Tongue (tissue), 2 donors: Measurements from ENCODE around the gene CACNA1E. TPM values are rescaled to one million over a fixed set of nuclear protein-coding genes. Genes with fewer than 3 reads are reported as not detected.
A peak's percentile ranks its signal among the peaks of the same experiment; 100 is the strongest.

Experiments
- DNase-seq: peaks from one replicate; pipeline ENCODE4 v3.0.0-alpha.2; 2015
- total RNA-seq: library from RNA; depleted of rRNA; stranded (reverse); fragments of >200 nt; gene quantifications from one replicate; pipeline ENCODE4 v1.2.3, GENCODE V29; 2014

The CACNA1E gene
- total RNA-seq, 1 donor from 2014 or later: 0.41 TPM

DNA sequence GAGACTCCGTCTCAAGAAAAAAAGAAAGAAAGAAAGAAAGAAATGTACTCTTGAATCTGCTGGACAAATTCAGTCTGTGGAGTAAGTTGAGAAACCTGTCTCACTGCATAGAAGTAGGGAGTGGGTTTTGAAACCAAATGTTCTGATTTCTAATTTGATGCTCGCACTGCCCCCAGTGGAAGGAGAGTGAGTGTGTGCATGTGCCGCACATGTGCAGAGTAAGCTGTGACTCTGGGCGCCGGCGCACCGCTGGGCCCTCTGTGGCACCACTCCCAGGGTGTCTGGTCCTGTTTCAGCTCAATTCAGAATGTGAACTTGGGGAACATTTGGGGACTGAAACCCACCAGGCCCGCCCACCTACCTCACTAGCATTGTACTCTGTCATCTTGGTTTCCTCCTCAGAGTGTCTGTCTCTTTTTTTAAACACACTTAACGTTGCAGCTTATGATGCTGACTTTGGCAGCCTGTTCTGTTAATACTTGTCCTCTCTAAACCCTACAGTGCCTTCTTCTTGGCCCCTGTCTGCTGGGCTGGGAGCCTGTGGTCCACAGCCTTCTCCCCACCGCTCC lies 104.6 kb downstream of the CACNA1E start:
- DNase-seq: peak; percentile 3

DNA sequence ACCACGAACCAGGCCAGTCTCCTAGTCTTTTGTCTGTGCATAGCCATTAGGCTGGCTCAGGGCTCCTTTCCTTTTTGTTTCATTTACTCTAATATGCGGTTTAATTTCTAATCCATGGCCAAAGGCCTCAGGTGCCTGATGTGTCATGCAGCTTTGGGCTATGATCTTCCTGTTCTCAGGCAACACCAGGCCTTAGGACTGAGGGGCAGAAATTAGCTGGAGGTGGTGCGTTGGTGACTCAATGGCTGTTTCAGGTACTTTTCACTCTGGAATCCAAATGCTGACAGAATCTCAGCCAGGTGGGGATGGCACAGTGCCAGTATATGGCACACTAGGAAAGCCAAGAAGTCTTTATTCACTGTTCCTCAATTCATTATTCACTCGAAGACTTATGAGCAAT lies 105.3 kb downstream of the CACNA1E start:
- DNase-seq: no peak

DNA sequence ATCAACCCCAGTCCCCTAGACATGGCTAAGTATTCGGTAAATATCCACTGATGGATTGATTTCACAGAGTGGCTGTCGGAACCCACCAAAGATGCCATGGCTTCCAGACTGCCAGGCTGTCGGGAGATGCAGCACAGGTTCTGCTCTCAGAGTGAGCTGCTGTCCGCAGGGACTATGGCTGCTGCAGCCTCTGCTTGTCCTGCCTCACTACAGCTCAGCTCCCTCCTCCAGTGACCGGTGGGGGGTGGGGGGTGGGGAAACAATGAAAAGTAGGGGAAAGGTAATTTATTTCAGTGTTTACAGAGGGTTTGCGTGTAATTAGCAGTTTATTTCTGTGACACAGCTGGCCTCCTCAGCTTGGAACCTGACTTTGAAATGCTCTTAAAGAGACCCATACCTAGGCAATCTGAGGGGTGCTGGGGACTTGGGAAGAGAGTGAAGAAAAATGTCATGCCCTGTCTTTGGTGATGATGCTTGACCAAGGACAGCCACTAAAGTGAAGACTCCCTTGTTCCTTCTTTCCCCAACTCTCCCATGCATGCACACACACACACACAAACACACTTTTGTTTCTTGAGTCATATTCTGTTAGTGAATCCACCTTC lies 109.0 kb downstream of the CACNA1E start:
- DNase-seq: no peak

DNA sequence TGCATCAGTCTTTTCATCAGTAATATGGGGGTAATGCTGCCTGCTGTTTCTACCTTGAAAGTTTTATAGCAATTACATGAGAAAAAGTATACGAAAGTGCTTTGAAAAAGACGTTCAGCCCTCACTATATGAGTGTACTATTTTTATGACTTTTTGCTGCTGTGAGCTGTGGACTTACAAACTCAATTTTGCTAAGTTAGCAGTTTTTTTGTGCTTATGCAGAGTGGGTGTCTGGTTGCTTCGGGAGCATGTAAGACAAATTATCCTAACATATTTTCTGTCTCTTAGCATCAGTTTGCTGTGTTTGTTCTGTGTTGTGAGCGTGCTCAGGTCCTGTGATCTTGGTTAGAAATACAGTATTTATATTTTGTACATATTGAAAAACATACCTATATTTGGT lies 109.7 kb downstream of the CACNA1E start:
- DNase-seq: no peak

DNA sequence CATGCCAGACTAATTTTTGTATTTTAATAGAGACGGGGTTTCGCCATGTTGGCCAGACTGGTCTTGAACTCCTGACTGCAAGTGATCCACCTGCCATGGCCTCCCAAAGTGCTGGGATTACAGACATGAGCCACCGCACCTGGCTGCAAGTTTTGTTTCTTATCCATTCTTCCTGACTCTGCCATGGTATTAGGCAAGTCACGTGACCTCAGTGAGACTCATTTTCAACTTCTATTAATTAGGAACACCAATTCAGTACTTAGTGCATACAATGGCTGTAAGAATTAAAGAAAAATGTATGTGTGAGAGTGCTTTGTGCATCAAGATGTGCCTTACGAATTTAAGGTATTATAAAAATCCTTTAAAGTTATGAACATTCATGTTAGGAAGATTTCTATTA lies 111.2 kb downstream of the CACNA1E start:
- no peak for DNase-seq

DNA sequence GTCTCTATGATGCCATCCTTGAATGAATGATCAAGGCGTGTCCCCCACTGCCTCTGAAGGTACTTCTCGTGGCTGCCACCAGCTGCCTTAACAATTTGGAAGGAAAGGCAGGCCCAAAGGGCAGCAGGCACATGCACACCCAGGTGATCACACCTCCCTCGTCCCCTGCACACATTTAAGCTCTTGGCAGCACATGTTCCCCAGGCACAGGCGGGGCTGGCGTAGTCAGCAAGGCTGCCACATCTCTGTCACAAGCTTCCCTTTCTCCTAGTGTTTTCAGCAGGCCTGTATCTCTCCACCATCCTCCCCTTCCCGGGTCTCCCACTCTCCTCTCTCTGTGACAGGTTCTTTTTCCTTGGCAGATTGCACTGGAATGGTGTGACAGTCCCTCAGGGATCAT lies 111.9 kb downstream of the CACNA1E start:
- no peak for DNase-seq

DNA sequence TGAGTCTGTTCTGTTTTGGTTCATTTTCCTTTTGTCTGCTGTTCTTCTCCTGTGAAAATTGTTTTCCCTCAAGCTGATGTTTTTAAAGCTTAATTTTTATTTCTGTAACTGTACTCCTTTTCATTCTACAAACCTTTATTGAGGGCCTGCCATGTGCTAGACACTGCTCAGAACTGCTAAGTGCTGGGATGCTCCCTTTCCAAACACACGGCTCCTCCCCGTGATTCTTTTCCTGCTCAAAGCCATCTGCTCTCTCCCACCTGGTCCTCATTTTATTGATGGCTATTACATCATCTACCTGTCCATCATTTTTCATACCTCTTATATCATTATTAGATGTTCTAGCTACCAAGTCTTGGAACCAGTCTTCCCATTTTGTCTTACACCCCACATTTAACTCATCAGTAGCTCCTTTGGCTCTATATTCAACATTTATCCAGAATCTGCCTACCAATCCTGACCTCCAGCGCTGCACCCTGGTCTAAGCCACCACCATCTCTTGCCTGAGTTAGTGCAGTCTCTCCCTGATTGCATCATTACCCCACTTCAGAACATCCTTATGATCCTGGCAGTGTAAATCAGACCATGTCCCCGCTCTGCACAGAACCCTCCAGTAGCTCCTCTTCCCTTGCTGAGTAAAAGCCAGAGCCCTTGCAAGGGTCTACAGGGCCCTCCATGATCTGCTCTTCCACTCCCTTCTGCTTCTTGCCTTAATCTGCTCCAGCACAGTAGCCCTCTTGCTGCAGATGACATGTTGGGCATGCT lies 118.1 kb downstream of the CACNA1E start:
- no peak for DNase-seq

DNA sequence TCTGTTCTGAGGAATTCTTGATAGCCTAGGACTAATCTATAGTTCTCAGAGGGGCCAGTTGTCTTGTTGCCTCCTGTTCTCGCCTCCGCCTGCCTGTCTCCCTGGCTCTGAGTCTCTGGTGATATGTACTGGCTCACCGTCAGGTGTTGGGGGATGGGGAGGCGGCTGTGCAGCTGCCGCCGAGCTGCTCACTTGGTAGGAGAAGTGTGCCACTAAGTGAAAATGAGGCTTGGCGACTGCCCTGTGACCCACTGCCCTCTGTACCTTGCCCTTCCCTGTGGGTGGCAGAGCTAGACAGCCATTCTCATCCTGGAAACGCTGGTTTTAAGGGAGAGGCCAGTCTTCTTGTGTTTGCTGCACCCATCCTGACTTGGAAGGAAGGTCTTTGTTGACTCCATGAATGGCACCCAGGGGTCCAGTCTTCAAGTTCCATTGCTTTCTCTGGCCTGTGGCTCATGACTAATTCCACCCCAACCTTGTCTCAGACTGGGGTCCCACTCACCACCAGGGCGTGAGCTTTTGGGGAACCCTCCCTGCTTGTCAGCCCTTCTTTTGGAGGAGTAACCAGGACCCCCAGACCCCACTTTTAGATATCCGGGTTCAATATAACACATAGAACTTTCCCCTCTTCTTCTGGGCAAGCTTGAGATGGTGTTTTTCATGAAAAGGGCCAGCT lies 120.6 kb downstream of the CACNA1E start:
- peak; percentile 2 for DNase-seq

DNA sequence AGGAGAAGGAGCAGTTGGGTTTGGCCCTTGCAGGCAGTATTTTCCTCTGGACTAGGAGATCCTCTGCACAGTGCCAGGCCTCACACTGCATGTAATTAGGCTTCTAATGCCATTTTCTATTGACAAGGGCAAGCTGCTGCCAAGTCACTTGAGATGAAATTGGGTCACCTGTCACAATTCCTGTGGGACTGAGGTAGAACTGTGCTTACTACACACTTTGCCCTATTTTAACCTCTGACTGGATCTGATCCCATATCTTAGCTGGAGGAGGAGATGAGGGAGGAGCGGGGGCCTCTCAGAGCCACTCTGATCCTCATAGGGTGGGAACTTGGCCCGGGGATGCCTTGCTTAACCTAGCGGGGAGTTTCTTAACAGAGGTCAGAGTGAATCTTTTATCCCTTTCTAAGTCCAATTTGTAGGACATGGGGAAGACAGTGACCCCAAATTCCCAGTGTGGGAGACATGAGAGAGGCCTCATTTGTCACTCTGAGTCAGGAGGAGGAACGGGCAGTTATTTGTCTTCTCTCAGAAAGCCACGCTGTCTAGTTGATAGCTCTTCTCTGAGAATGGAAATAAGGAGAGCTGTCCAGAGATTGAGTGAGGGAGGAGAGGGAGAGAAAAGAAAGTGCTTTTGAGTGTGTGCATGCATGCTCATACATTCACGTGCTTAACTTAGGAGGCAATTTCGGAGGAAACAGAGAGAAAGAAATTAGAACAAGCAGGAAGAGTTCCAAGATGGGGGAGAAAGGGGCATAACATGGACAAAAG lies 121.3 kb downstream of the CACNA1E start:
- no peak for DNase-seq

DNA sequence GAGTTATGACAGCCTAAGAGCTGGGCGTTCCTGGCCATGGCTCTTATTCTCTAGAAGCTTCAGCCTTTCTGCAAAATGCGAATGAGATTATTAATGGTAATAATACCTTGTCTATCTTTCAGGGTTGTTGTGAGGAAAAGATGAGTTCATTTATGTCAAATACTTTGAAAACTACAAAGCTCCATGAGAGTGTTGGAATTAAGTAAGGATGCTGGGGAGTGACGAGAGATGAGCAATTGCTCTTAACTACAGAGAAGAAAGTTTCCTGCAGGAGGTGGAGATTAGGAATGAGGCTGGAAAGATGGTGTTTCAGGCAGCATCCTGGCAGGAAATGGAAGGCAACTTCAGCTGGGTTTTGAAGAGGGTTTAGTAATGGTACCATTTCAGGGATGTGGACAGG lies 124.2 kb downstream of the CACNA1E start:
- no peak for DNase-seq

DNA sequence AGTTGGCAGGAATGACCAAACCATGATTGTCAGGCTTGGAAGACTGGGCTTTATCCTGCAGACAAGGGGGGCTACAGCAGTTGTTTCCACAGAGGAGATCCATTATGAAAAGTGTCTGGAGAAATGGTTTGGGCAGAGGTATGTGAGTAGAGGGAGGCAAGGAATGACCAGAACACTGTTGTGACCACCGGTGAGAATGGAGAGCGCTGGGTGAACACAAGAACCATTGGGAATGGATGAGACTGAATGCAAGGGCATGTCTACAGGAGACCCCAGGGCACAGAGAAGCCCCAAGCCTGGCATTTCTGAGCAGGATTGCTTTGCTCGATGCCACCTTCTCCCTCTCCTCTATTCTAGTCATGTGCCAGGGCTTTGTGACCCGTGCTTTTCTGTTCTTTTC lies 125.1 kb downstream of the CACNA1E start:
- DNase-seq: no peak

DNA sequence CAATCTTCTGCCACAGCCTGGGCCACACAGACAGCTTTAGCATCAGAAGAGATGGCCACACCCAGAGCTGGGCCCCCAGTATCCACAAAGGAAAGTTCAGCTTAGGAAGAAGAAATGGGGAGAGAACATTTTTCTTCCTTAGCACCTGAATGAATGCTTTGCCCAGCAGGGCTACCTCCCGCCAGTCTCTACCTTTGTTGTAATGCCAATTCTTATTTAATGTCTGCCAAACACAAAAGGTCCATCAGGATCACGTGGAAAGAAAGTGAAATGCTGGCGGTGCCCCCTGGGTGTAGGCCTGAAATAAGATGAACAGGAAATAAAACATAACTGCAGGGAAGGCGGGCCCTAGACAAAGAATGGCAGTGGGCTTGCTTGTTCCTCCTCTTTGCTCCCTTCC lies 125.6 kb downstream of the CACNA1E start:
- no peak for DNase-seq

DNA sequence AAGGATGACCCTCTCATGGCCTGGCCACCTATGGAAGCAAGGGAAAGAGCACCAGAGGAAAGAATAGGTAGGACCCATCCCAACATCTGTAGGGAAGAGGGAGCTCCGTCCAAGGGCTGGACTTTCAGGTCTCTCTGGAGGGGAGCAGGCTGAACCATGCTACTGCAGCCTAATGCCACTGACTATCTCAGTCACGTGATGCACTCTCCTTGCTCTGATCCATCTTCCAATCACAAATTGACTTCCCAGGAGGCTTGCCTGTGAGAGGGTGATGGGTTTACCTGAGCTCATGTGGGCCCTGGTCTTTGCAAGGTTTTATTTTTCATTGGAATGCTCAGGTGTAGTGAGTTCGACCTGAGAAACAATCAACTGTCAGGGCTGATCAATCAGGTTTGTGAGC lies 128.8 kb downstream of the CACNA1E start:
- no peak for DNase-seq

DNA sequence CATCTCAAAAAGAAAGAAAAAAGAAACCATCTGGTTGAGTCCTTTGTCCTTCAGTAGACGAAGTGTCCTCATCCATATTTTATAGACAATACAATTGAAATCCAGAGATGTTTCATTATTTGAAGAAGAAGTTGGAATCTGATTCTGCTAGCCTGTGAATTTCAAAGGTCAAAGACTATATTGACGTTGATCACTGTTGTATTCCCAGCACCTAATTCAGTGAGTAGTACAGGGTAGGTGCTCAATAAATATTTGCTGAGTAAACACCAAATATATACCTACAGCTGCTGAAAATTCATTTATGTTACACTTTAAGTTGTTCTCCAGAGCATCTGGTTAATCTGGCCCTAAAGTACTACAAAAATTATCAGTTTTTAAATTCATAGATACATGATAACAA lies 135.2 kb downstream of the CACNA1E start:
- DNase-seq: no peak

DNA sequence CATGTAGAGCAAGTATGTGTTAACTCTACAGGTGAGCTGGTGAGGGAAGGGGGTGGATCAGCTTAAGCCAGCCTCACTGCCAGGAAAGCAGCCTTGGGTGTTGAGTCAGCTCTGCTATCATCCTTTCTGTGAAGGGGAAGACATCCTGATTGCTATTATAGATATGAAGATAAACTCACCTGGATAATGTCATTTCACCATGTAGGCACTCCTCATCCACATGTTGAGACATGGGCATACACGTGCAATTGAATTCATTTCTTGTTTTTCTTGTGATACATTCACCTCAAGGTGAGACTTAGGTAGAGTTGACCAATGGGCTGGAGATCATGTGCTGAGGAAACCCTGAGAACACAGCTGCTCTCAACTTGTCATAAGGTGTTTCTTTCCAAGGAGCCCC lies 136.9 kb downstream of the CACNA1E start:
- no peak for DNase-seq

DNA sequence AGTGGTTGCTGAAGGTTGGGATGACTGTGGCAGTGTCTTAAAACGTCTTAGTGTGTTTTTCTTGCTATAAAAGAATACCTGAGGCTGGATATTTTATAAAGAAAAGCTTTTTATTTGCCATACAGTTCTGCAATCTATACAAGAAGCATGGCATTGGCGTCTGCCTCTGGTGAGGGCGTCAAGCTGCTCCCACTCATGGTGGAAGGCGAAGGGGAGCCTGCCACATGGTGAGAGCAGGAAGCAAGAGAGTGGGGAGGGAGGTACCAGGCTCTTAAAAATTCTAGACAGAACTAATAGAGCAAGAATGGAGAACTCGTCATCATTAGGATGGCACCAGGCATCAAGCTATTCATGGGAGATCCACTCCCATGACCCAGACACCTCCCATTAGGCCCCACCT lies 140.5 kb downstream of the CACNA1E start:
- no peak for DNase-seq

DNA sequence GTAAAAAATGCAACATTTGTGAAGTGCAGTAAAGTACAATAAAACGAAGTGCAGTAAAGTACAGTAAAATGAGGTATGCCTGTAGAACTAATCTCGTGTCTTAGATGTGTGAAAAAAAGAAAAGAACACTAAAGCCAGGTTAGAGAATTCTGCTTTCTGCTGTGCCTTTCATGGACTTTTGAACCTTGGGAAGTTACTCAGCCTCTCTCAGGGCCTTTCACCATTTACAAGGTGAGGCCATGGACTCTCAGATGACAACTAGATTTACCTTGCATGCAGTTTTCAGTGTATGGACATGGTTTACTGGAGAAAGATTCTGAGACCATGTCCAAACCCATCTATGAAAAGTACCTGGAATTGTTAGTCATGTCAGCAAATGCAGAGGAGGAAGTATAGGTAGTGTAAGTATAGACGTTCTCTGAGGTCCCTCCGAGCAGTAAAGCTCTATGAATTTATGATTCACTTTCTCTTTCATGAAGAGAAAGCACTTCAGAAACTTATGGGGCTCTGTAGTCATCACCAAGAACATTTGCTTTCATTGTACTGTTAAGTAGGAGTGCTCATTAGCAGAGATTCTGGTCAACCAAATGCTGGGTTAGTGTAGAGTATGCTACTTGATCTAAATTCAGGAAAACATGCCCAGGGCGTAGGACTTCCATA lies 143.1 kb downstream of the CACNA1E start:
- no peak for DNase-seq

DNA sequence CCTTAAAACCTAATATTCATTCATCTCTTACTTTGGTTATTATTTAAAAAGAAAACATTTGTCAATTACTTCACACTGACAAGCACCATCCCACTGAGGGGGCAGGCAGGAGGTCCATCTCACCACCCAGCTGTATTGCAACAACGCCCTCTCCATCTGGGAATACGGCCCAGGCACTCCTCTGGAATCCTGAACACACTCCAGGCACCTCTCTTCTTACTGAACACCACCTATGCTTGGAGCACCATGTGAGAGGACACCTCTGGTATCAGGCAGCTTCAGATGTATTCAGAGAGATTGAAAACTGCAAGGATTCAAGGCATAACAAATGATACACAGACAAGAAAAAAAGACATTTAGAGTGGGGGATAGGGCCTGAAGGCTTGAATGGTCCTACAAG lies 147.1 kb downstream of the CACNA1E start:
- DNase-seq: no peak

DNA sequence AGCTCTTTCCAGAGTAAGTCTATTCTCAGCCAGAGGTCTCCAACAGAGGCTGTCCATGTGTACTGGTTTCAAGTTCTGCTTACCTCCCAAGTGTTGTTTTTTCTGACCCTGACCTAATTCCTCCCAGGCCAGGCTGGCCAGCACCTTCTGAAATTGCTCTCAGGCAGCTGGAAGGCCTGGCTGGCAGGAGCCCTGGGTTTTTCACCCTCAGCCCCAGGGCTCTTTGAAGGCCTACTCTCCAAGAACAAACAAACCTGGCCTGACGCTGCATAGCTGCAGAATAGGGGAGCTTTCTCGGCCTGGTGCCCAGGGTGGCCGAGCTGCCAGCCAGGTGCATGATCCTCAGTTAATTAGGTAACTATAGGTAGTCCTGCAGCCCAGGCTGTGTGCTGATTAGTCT lies 147.5 kb downstream of the CACNA1E start:
- DNase-seq: no peak

DNA sequence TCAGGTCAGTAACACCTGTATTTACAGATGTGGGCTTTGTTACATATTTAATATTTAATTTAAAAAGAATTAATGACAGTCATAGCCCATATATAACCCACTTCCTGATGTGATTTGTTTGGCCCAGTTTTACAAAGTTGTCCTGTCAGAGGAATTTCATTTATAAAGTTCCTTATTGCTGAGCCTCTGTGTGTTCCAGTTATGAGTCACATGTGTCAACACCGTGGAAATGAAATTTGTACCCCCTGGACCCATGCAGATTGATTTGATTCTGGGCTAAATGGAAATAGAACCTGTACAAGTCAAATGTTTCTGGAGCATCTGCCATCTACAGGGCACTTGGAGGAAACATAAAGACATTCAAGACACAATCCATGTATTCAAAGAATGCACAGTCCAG lies 149.2 kb downstream of the CACNA1E start:
- peak; percentile 9 for DNase-seq

DNA sequence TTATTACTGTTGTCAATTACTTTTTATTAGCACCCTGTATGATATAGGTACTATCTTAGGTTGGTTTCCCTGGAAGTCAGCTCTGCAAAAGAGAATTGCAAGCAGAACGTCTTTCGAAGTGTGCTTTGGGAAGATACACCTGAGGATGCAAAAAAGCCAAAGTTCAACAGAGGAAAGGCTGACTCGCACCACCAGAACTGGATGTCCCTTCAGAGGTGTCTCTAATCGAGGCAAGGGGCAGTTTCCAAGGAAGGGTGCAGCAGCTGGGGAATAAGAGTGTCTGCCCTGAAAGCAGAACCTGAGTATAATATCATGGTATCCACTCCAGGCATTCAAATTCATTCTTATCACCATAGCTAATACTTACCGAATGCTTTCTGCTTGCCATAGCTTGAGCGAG lies 149.6 kb downstream of the CACNA1E start:
- no peak for DNase-seq

DNA sequence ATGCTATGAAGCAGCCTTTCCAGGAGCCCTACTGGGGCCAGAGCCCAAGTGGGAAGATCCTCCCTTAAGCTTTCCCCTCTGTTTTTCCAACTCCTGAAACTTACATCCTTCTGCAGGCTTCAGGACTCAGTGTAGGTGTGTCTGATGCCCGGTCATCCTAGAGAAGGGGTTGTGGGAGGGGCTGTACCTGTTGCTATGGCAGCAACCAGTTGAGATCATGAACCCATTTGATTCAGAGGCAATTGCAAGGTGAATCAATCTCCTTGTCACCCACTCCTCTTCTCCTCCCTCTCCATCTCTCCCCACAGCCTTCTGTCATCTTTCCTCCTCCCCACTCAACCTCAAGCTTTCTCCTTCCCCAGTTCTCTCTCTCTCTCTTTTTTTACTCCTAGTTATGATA lies 151.8 kb downstream of the CACNA1E start:
- no peak for DNase-seq
